Measurements from ENCODE around the gene CBFA2T3.

Gene CBFA2T3

DNA sequence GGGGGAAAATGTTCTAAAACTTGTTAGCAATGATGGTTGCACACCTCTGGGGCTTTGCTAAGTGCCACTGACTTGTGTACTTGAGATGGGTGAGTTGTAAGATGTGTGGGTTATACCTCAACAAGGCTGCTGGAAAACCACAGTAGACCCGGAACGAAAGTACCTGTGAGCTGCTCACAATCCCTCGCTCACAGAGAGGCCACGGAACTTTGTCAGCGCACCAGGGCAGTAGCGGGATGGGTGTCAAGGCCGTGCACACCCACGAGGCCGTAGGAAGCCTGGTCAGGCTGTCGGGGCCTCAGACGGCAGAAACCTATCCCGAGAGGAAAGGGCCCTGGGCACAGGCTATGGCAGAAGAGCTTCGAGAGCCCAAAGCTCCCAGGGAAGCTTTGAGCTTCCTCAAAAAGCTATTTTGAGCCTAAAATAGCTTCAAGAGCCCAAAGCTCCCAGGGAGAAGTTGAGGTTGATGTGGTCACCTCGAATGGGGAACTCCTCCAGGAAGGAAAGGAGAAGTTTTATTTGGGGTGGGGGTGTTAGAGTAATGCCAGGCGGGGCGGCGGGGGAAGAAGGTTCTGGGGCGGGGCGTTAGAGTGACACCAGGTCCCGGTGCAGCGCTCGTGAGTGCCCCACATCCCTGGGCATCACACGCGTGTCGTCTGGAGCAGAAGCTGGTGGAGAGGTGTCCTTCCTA lies 19.0 kb downstream of the CBFA2T3 start:
- H3K14ac ChIP-seq (ENCODE audit: low read length in 2 of 2), result no peak overlapping the region
- no peak overlapping the region for H3K4ac ChIP-seq (ENCODE audit: low read depth in 1 of 2, low read length in 2 of 2)
- no peak overlapping the region for H2AFZ ChIP-seq (ENCODE audit: low read depth, low read length)
- no peak overlapping the region for H2BK5ac ChIP-seq (ENCODE audit: low read depth, low read length, poor library complexity, severe bottlenecking)
- no peaks in the 10 kb centered on the region for H3K79me1 ChIP-seq (replicated peaks; ENCODE audit: low read length, poor library complexity, severe bottlenecking)
- no peaks in the 10 kb centered on the region for H3K4me1 ChIP-seq (ENCODE audit: control insufficient read depth, insufficient read depth, low read depth, low read length)
- H3K9ac ChIP-seq (ENCODE audit: low read length), result no peak overlapping the region
- no peak overlapping the region for H2BK12ac ChIP-seq (ENCODE audit: low read length in 2 of 2)
- no peak overlapping the region for H4K8ac ChIP-seq (ENCODE audit: low read length)
- H3K27me3 ChIP-seq (ENCODE audit: control insufficient read depth in 1 of 2, insufficient read depth in 1 of 2, low read length in 2 of 2), result peaks cover 29 to 60% of the 10 kb centered on the region in 2 experiments
- H4K91ac ChIP-seq (ENCODE audit: low read length), result no peak overlapping the region
- no peak overlapping the region for H3K4me3 ChIP-seq (ENCODE audit: insufficient read depth in 1 of 2, low read depth in 1 of 2, low read length in 2 of 2)
- no peak overlapping the region for H2AK5ac ChIP-seq (ENCODE audit: low read length, severe bottlenecking)
- 91% methylated on average over 25 of the region's 25 CpGs for WGBS
- DNase-seq, result no peak
- H2BK15ac ChIP-seq (ENCODE audit: low read depth, poor library complexity, severe bottlenecking), result no peak overlapping the region
- H3K18ac ChIP-seq (ENCODE audit: low read depth in 1 of 2, low read length in 2 of 2), result no peak overlapping the region
- no peaks in the 10 kb centered on the region for H3K36me3 ChIP-seq (ENCODE audit: control insufficient read depth in 1 of 2, insufficient read depth in 2 of 2, low read depth in 1 of 2, low read length in 2 of 2)
- H3K23ac ChIP-seq (ENCODE audit: low read length in 2 of 2), result no peak overlapping the region
- no peak overlapping the region for H3K27ac ChIP-seq (ENCODE audit: low read length, poor library complexity, severe bottlenecking)
- peaks cover 4% of the 10 kb centered on the region for H3K9me3 ChIP-seq (ENCODE audit: control insufficient read depth, low read length)
- no peak overlapping the region for H3K4me2 ChIP-seq (ENCODE audit: low read length, poor library complexity, severe bottlenecking)
- H2BK120ac ChIP-seq (ENCODE audit: low read depth, low read length), result no peak overlapping the region

DNA sequence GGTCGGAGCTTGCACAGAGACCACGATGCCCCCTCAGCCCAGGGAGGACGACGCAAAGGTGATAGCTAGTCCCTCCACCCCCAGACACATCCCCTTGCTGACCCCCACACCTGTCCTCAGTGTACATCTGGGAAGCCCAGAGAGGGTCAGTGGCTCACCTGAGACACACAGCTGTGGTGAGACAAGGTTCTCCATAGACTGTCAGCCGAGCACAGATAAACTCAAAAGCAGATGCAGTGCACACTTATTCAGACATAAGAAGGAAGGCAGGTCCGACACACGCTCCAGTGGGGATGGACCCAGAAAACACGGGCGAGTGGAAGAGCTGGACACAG lies 19.6 kb downstream of the CBFA2T3 start:
- peaks cover 28 to 62% of the 10 kb centered on the region in 2 experiments for H3K27me3 ChIP-seq (ENCODE audit: control insufficient read depth in 1 of 2, insufficient read depth in 1 of 2, low read length in 2 of 2)
- no peak overlapping the region for H2BK5ac ChIP-seq (ENCODE audit: low read depth, low read length, poor library complexity, severe bottlenecking)
- no peak for DNase-seq

DNA sequence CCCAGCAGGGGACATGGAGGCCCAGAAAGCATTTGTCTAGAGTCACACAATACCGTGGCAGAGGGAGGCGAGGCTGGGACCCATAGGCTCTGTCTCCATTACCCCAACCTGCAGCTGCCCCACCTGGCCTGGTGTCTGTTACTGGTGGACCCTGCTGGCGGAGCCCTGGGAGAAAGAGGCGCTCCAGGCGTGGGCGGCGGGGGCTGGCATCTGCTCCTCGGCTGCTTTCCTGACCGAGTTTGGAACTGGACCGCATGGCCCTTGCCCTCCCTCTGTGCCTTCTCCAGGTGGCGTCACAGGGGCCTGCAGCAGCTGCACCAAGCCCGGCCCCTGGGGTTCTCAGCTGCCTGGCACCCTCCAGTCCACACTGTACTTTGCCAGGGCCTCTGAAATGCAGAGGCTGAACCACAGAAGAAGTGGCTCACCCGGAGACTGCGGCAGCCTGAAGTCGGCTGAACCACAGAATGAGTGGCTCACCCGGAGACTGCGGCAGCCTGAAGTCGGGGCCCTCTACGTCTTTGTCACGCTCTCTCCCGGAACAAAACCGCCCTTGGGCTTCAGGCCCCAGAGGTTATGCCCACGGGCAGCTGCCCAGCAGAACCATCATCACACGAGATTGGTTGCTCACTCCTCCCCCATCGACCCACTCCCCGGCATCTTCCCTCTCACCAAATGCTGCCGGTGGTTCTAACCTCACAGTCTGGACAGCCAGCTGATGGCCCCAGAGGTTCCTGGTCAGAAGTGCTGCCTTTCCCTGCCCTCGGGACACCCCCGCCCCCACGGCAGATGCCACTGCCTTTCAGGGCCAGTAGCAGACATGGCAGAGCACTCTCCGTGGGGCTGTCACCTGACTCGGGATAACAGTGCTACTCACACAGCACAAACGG lies 20.2 kb downstream of the CBFA2T3 start:
- no peak overlapping the region for H3K9ac ChIP-seq (ENCODE audit: low read length)
- H2BK12ac ChIP-seq (ENCODE audit: low read length in 2 of 2), result no peak overlapping the region
- H4K8ac ChIP-seq (ENCODE audit: low read length), result no peak overlapping the region
- no peaks in the 10 kb centered on the region for H3K4me1 ChIP-seq (ENCODE audit: control insufficient read depth, insufficient read depth, low read depth, low read length)
- H3K18ac ChIP-seq (ENCODE audit: low read depth in 1 of 2, low read length in 2 of 2), result no peak overlapping the region
- H3K9me3 ChIP-seq (ENCODE audit: control insufficient read depth, low read length), result peaks cover 4% of the 10 kb centered on the region
- no peak overlapping the region for H3K4me2 ChIP-seq (ENCODE audit: low read length, poor library complexity, severe bottlenecking)
- no peak overlapping the region for H3K14ac ChIP-seq (ENCODE audit: low read length in 2 of 2)
- H3K4ac ChIP-seq (ENCODE audit: low read depth in 1 of 2, low read length in 2 of 2), result no peak overlapping the region
- H3K23ac ChIP-seq (ENCODE audit: low read length in 2 of 2), result peak overlapping the region in 1 of 2 experiments; percentile 9
- H2AFZ ChIP-seq (ENCODE audit: low read depth, low read length), result no peak overlapping the region
- no peak overlapping the region for H3K4me3 ChIP-seq (ENCODE audit: insufficient read depth in 1 of 2, low read depth in 1 of 2, low read length in 2 of 2)
- no peak overlapping the region for H2AK5ac ChIP-seq (ENCODE audit: low read length, severe bottlenecking)
- no peak for DNase-seq
- WGBS, result 80% methylated on average over 33 of the region's 33 CpGs
- H2BK5ac ChIP-seq (ENCODE audit: low read depth, low read length, poor library complexity, severe bottlenecking), result no peak overlapping the region
- H3K27me3 ChIP-seq (ENCODE audit: control insufficient read depth in 1 of 2, insufficient read depth in 1 of 2, low read length in 2 of 2), result peaks cover 28 to 62% of the 10 kb centered on the region in 2 experiments
- no peak overlapping the region for H3K27ac ChIP-seq (ENCODE audit: low read length, poor library complexity, severe bottlenecking)
- H2BK15ac ChIP-seq (ENCODE audit: low read depth, poor library complexity, severe bottlenecking), result no peak overlapping the region
- H2BK120ac ChIP-seq (ENCODE audit: low read depth, low read length), result no peak overlapping the region
- no peaks in the 10 kb centered on the region for H3K79me1 ChIP-seq (replicated peaks; ENCODE audit: low read length, poor library complexity, severe bottlenecking)
- no peaks in the 10 kb centered on the region for H3K36me3 ChIP-seq (ENCODE audit: control insufficient read depth in 1 of 2, insufficient read depth in 2 of 2, low read depth in 1 of 2, low read length in 2 of 2)
- H4K91ac ChIP-seq (ENCODE audit: low read length), result no peak overlapping the region

More for the DNA sequence above, 19.6 kb downstream of the CBFA2T3 start:
- no peak overlapping the region for H2AFZ ChIP-seq (ENCODE audit: low read depth, low read length)
- H3K36me3 ChIP-seq (ENCODE audit: control insufficient read depth in 1 of 2, insufficient read depth in 2 of 2, low read depth in 1 of 2, low read length in 2 of 2), result no peaks in the 10 kb centered on the region
- H2BK120ac ChIP-seq (ENCODE audit: low read depth, low read length), result no peak overlapping the region
- no peak overlapping the region for H3K18ac ChIP-seq (ENCODE audit: low read depth in 1 of 2, low read length in 2 of 2)
- H3K27ac ChIP-seq (ENCODE audit: low read length, poor library complexity, severe bottlenecking), result no peak overlapping the region
- no peaks in the 10 kb centered on the region for H3K4me1 ChIP-seq (ENCODE audit: control insufficient read depth, insufficient read depth, low read depth, low read length)
- WGBS, result 88% methylated on average over 9 of the region's 9 CpGs
- H3K14ac ChIP-seq (ENCODE audit: low read length in 2 of 2), result no peak overlapping the region
- H3K79me1 ChIP-seq (replicated peaks; ENCODE audit: low read length, poor library complexity, severe bottlenecking), result no peaks in the 10 kb centered on the region
- H3K9me3 ChIP-seq (ENCODE audit: control insufficient read depth, low read length), result peaks cover 4% of the 10 kb centered on the region
- H3K4ac ChIP-seq (ENCODE audit: low read depth in 1 of 2, low read length in 2 of 2), result no peak overlapping the region
- no peak overlapping the region for H3K9ac ChIP-seq (ENCODE audit: low read length)
- H2BK12ac ChIP-seq (ENCODE audit: low read length in 2 of 2), result no peak overlapping the region
- H3K4me2 ChIP-seq (ENCODE audit: low read length, poor library complexity, severe bottlenecking), result no peak overlapping the region
- H2BK15ac ChIP-seq (ENCODE audit: low read depth, poor library complexity, severe bottlenecking), result no peak overlapping the region
- H3K23ac ChIP-seq (ENCODE audit: low read length in 2 of 2), result no peak overlapping the region
- no peak overlapping the region for H4K8ac ChIP-seq (ENCODE audit: low read length)
- H2AK5ac ChIP-seq (ENCODE audit: low read length, severe bottlenecking), result no peak overlapping the region
- no peak overlapping the region for H3K4me3 ChIP-seq (ENCODE audit: insufficient read depth in 1 of 2, low read depth in 1 of 2, low read length in 2 of 2)
- H4K91ac ChIP-seq (ENCODE audit: low read length), result no peak overlapping the region

DNA sequence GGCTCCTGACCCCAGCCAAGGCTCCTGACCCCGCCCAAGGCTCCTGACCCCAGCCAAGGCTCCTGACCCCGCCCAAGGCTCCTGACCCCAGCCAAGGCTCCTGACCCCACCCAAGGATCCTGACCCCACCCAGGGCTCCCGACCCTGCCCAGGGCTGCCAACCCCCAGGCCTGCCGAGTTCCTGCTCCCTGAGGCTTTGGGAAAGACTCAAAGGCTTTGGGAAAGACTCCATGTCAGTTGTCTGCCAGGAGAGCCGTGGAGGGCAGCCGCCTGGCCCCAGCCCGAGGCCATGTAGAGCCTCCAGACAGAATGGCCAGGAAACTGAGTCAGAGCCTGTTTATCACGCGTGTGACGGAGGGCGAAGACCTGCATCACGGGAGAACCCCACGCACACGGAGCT lies 21.1 kb downstream of the CBFA2T3 start:
- Histone ChIP-seq H3K79me1 (replicated peaks; ENCODE audit: low read length, poor library complexity, severe bottlenecking) (no peaks in the 10 kb centered on the region), H3K9me3 (ENCODE audit: control insufficient read depth, low read length) (peaks cover 4% of the 10 kb centered on the region), H4K8ac (ENCODE audit: low read length) (no peak overlapping the region), H2BK15ac (ENCODE audit: low read depth, poor library complexity, severe bottlenecking) (no peak overlapping the region), H3K4me1 (ENCODE audit: control insufficient read depth, insufficient read depth, low read depth, low read length) (no peaks in the 10 kb centered on the region), H3K18ac (ENCODE audit: low read depth in 1 of 2, low read length in 2 of 2) (no peak overlapping the region), H3K27ac (ENCODE audit: low read length, poor library complexity, severe bottlenecking) (no peak overlapping the region), H3K23ac (ENCODE audit: low read length in 2 of 2) (no peak overlapping the region), H3K4me2 (ENCODE audit: low read length, poor library complexity, severe bottlenecking) (no peak overlapping the region), H3K27me3 (ENCODE audit: control insufficient read depth in 1 of 2, insufficient read depth in 1 of 2, low read length in 2 of 2) (peaks cover 25 to 70% of the 10 kb centered on the region in 2 experiments), H4K91ac (ENCODE audit: low read length) (no peak overlapping the region), H2BK5ac (ENCODE audit: low read depth, low read length, poor library complexity, severe bottlenecking) (no peak overlapping the region), H2AFZ (ENCODE audit: low read depth, low read length) (no peak overlapping the region), H2AK5ac (ENCODE audit: low read length, severe bottlenecking) (no peak overlapping the region), H3K14ac (ENCODE audit: low read length in 2 of 2) (no peak overlapping the region), H2BK12ac (ENCODE audit: low read length in 2 of 2) (no peak overlapping the region), H3K4me3 (ENCODE audit: insufficient read depth in 1 of 2, low read depth in 1 of 2, low read length in 2 of 2) (no peak overlapping the region), H3K36me3 (ENCODE audit: control insufficient read depth in 1 of 2, insufficient read depth in 2 of 2, low read depth in 1 of 2, low read length in 2 of 2) (no peaks in the 10 kb centered on the region), H3K4ac (ENCODE audit: low read depth in 1 of 2, low read length in 2 of 2) (no peak overlapping the region), H2BK120ac (ENCODE audit: low read depth, low read length) (no peak overlapping the region), H3K9ac (ENCODE audit: low read length) (no peak overlapping the region)
- 81% methylated on average over 14 of the region's 14 CpGs for WGBS
- no peak for DNase-seq

All from mesenchymal stem cell (in vitro differentiated cells and primary cell).